HepG2 (cell line): ENCODE results near the gene CDC42SE2. TPM values are rescaled to one million over a fixed set of nuclear protein-coding genes. Genes with fewer than 3 reads are reported as not detected.

Source experiments
- ATAC-seq: fragments of 200-7000 bp; cut with Tn5 transposase; 3 replicates; pipeline ENCODE4 v1.9.1; 2020; ENCODE audit warnings: mild to moderate bottlenecking, moderate library complexity
- BruUV-seq: library from RNA; stranded (reverse); fragments of 400-500 nt; replicated peaks from 2 replicates; lab custom pipeline; 2021; lab: Mats Ljungman, UMichigan
- CTCF ChIA-PET: fragments of 300-600 bp; formaldehyde crosslinking; extraction: SDS; loops from one replicate; lab custom pipeline; 2021; ENCODE audit warnings: low total read pairs, inconsistent platforms, low intra/inter-chr PET ratio; lab: Yijun Ruan, JAX
- POLR2A ChIA-PET: fragments of 350-600 bp; sonication (Branson Sonifier 250); formaldehyde crosslinking; loops from one replicate; lab custom pipeline; 2020; ENCODE audit warnings: antibody characterized with exemption, inconsistent platforms; lab: Yijun Ruan, JAX
- DNase-seq: peaks from one replicate; pipeline ENCODE4 v3.0.0-alpha.2; 2015; ENCODE audit warnings: low spot score
- FAIRE-seq: peaks from 3 replicates; lab custom pipeline; 2011; peaks lifted over from hg19 to GRCh38; lab: Jason Lieb, UNC
- H2AFZ ChIP-seq: one replicate; pipeline ENCODE4 v1.6.1; 2011; ENCODE audit warnings: low read length, inconsistent platforms
- H3K27ac ChIP-seq: fragments of 300-600 bp; 3 replicates; pipeline ENCODE4 v1.8.0; 2011; ENCODE audit warnings: mixed run types, mild to moderate bottlenecking, mixed read lengths, low read length, inconsistent platforms; ENCODE audit not compliant: insufficient read depth; ENCODE audit errors: extremely low read length
- H3K27me3 ChIP-seq, 2 experiments: fragments of 200-600 bp in 1 of 2; 2 replicates in 1 of 2; 3 replicates in 1 of 2; pipeline versions ENCODE4 v1.6.0 to v1.8.0; 2011; ENCODE audit warnings: low read length in 2 of 2, mild to moderate bottlenecking in 2 of 2, moderate library complexity in 2 of 2, inconsistent platforms in 1 of 2; ENCODE audit not compliant: insufficient read depth in 2 of 2, control insufficient read depth in 1 of 2
- H3K36me3 ChIP-seq, 2 experiments: fragments of 200-600 bp in 1 of 2; replicated peaks in 1 of 2; 2 replicates in 1 of 2; 3 replicates in 1 of 2; pipeline versions ENCODE4 v1.5.1 to v1.8.0; 2011; ENCODE audit warnings: low read length in 2 of 2, inconsistent platforms in 1 of 2; ENCODE audit not compliant: insufficient read depth in 2 of 2, control insufficient read depth in 1 of 2
- H3K4me1 ChIP-seq: 2 replicates; pipeline ENCODE4 v1.5.1; 2012; ENCODE audit warnings: low read length, inconsistent platforms; ENCODE audit not compliant: insufficient read depth
- H3K4me2 ChIP-seq: 2 replicates; pipeline ENCODE4 v1.6.0; 2011; ENCODE audit warnings: low read depth, low read length, inconsistent platforms
- H3K4me3 ChIP-seq, 3 experiments: fragments of 200-600 bp in 1 of 3; sonication (generic), shearing (Covaris generic) in 1 of 3; replicated peaks in 1 of 3; 2 replicates each; pipeline ENCODE4 v1.5.1; 2011 to 2016; ENCODE audit warnings: low read length in 3 of 3, inconsistent platforms in 2 of 3, low read depth in 2 of 3, mild to moderate bottlenecking in 2 of 3, control low read depth in 1 of 3, mixed read lengths in 1 of 3; ENCODE audit not compliant: insufficient read depth in 1 of 3
- H3K79me2 ChIP-seq: one replicate; pipeline ENCODE4 v1.6.1; 2011; ENCODE audit warnings: low read length, inconsistent platforms; ENCODE audit not compliant: insufficient read depth
- H3K9ac ChIP-seq: 2 replicates; pipeline ENCODE4 v1.6.0; 2011; ENCODE audit warnings: mild to moderate bottlenecking, low read depth, low read length, inconsistent platforms; ENCODE audit not compliant: insufficient read depth
- H3K9me3 ChIP-seq: 2 replicates; pipeline ENCODE4 v1.5.1; 2012; ENCODE audit warnings: mild to moderate bottlenecking, low read length
- H4K20me1 ChIP-seq: 2 replicates; pipeline ENCODE4 v1.6.0; 2011; ENCODE audit warnings: inconsistent platforms, mild to moderate bottlenecking, low read length, moderate library complexity; ENCODE audit not compliant: insufficient read depth
- E2F2 ChIP-seq: sonication (generic); formaldehyde crosslinking; IDR thresholded peaks from 2 replicates; pipeline ENCODE4 v1.4.0; 2020; ENCODE audit warnings: missing genetic modification reagents, borderline replicate concordance
- FUBP1 ChIP-seq: sonication (generic); formaldehyde crosslinking; IDR thresholded peaks from 2 replicates; pipeline ENCODE4 v1.5.1; 2020; ENCODE audit warnings: missing genetic modification reagents, mild to moderate bottlenecking, borderline replicate concordance
- GRHL1 ChIP-seq: sonication (generic); formaldehyde crosslinking; conservative IDR thresholded peaks from 2 replicates; pipeline ENCODE4 v1.8.0; 2022; ENCODE audit warnings: missing genetic modification reagents
- JUNB ChIP-seq: sonication (generic); formaldehyde crosslinking; IDR thresholded peaks from 2 replicates; pipeline ENCODE4 v1.8.0; 2022; ENCODE audit warnings: missing genetic modification reagents, mild to moderate bottlenecking, borderline replicate concordance
- MTERF4 ChIP-seq: sonication (generic); formaldehyde crosslinking; IDR thresholded peaks from 2 replicates; pipeline ENCODE4 v1.8.0; 2023; ENCODE audit warnings: mild to moderate bottlenecking, missing genetic modification reagents
- NAIF1 ChIP-seq: sonication (generic); formaldehyde crosslinking; IDR thresholded peaks from 2 replicates; pipeline ENCODE4 v1.5.0; 2020; ENCODE audit warnings: mild to moderate bottlenecking, missing genetic modification reagents, borderline replicate concordance
- NR1H2 ChIP-seq: sonication (generic); formaldehyde crosslinking; IDR thresholded peaks from 2 replicates; pipeline ENCODE4 v1.8.1; 2022; ENCODE audit warnings: low read depth, missing genetic modification reagents, borderline replicate concordance
- ZC3H4 ChIP-seq: sonication (generic); formaldehyde crosslinking; IDR thresholded peaks from 2 replicates; pipeline ENCODE4 v1.4.0; 2020; ENCODE audit warnings: missing genetic modification reagents, borderline replicate concordance
- ZNF337 ChIP-seq: sonication (generic); formaldehyde crosslinking; IDR thresholded peaks from 2 replicates; pipeline ENCODE4 v1.5.1; 2020; ENCODE audit warnings: missing genetic modification reagents, low read depth, mild to moderate bottlenecking, borderline replicate concordance
- ZNF441 ChIP-seq: sonication (generic); formaldehyde crosslinking; IDR thresholded peaks from 2 replicates; pipeline ENCODE4 v1.7.0; 2021; ENCODE audit warnings: missing genetic modification reagents, borderline replicate concordance
- WGBS: methylation state at CpG from one replicate; pipeline ENCODE4 v1.1.6; 2017; ENCODE audit warnings: low lambda C conversion rate; 5-methylcytosine and 5-hydroxymethylcytosine counted together
- in situ Hi-C: cut with HindIII; loops from 2 replicates; pipeline ENCODE4 v1.10.0; 2017; ENCODE audit warnings: low pct_unique_long_range_greater_than_20kb; ENCODE audit not compliant: extremely low pct_ligation_motif_present
- intact Hi-C: fragments of 100-400 bp; cut with micrococcal nuclease; formaldehyde crosslinking; loops from one replicate; pipeline ENCODE4 v1.10.0; 2022; ENCODE audit not compliant: unreplicated experiment
- polyA plus RNA-seq, 8 experiments: library from polyadenylated mRNA; depleted of rRNA in 3 of 8; stranded (reverse) in 7 of 8; unstranded in 1 of 8; fragments of >200 nt; fragmentation: Illumina TruSeq in 4 of 8; extraction: Trizol in 4 of 8; gene quantifications; 2 replicates each; pipeline versions ENCODE4 v1.2.1 to v1.2.3, GENCODE V29; 2011 to 2016; ENCODE audit warnings: low read depth in 4 of 8, missing spikeins in 1 of 8, mixed read lengths in 1 of 8; ENCODE audit not compliant: insufficient read depth in 1 of 8
- total RNA-seq, 5 experiments: library from RNA; depleted of rRNA; stranded (reverse); fragments of >200 nt; fragmentation: Illumina TruSeq; extraction: Trizol; gene quantifications; 2 replicates each; pipeline ENCODE4 v1.2.3, GENCODE V29; 2016; ENCODE audit warnings: low read depth in 1 of 5
- TF ChIP-seq, protein P1 (sequence below): sonication (generic); formaldehyde crosslinking; IDR thresholded peaks from 2 replicates; pipeline ENCODE4 v1.4.0; 2020; ENCODE audit warnings: missing genetic modification reagents, borderline replicate concordance

CDC42SE2 gene
- total and polyA plus RNA-seq, 2 of the 13 experiments (the other 11 are each of a cell fraction or from before 2014, with no cell fraction given), result 19.6 to 25.0 TPM

GRCh38 chr5:131239686-131240085 is 24.2 kb upstream of the CDC42SE2 start:
- BruUV-seq, result no TSS peak
- Histone ChIP-seq H3K4me3 (no peak overlapping the region), H2AFZ (no peak overlapping the region)
- TF ChIP-seq ZNF337 (CRISPR knock-in tag) (no peak), ZC3H4 (no peak), NAIF1 (no peak), E2F2 (CRISPR knock-in tag) (no peak), FUBP1 (CRISPR knock-in tag) (no peak), ZNF441 (no peak), NR1H2 (CRISPR knock-in tag) (no peak), MTERF4 (CRISPR knock-in tag) (no peak), JUNB (CRISPR knock-in tag) (no peak), GRHL1 (CRISPR knock-in tag) (no peak)
- TF ChIP-seq, protein P1, sequence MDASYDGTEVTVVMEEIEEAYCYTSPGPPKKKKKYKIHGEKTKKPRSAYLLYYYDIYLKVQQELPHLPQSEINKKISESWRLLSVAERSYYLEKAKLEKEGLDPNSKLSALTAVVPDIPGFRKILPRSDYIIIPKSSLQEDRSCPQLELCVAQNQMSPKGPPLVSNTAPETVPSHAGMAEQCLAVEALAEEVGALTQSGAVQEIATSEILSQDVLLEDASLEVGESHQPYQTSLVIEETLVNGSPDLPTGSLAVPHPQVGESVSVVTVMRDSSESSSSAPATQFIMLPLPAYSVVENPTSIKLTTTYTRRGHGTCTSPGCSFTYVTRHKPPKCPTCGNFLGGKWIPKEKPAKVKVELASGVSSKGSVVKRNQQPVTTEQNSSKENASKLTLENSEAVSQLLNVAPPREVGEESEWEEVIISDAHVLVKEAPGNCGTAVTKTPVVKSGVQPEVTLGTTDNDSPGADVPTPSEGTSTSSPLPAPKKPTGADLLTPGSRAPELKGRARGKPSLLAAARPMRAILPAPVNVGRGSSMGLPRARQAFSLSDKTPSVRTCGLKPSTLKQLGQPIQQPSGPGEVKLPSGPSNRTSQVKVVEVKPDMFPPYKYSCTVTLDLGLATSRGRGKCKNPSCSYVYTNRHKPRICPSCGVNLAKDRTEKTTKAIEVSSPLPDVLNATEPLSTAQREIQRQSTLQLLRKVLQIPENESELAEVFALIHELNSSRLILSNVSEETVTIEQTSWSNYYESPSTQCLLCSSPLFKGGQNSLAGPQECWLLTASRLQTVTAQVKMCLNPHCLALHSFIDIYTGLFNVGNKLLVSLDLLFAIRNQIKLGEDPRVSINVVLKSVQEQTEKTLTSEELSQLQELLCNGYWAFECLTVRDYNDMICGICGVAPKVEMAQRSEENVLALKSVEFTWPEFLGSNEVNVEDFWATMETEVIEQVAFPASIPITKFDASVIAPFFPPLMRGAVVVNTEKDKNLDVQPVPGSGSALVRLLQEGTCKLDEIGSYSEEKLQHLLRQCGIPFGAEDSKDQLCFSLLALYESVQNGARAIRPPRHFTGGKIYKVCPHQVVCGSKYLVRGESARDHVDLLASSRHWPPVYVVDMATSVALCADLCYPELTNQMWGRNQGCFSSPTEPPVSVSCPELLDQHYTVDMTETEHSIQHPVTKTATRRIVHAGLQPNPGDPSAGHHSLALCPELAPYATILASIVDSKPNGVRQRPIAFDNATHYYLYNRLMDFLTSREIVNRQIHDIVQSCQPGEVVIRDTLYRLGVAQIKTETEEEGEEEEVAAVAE (CRISPR knock-in tag), result no peak

More at GRCh38 chr5:131239686-131240085, 24.2 kb upstream of the CDC42SE2 start:
- ATAC-seq, result no peak
- no peaks in the 10 kb centered on the region for H3K79me2 ChIP-seq
- DNase-seq, result no peak
- H3K9me3 ChIP-seq, result no peaks in the 10 kb centered on the region
- no peaks in the 10 kb centered on the region for H3K27me3 ChIP-seq
- no peaks in the 10 kb centered on the region for H3K36me3 ChIP-seq
- H3K4me1 ChIP-seq, result no peaks in the 10 kb centered on the region
- no peak overlapping the region for H3K27ac ChIP-seq
- H3K9ac ChIP-seq, result no peak overlapping the region
- FAIRE-seq, result no peak
- 57% methylated on average over 1 of the region's 1 CpG for WGBS
- in situ Hi-C loops (no loop called here), intact Hi-C loops (no loop called here)
- ChIA-PET POLR2A (no interaction called here), CTCF (no interaction called here)
- no peak overlapping the region for H3K4me2 ChIP-seq
- H4K20me1 ChIP-seq, result no peaks in the 10 kb centered on the region
